B cell (primary cell): ENCODE results near the gene PFDN1. TPM values are rescaled to one million over a fixed set of nuclear protein-coding genes. Genes with fewer than 3 reads are reported as not detected.

Experiments
- ATAC-seq: fragments of 200-7000 bp; cut with Tn5 transposase; one replicate; pipeline ENCODE4 v1.10.0; 2021; ENCODE audit warnings: low read depth, mild to moderate bottlenecking, moderate number of reproducible peaks, moderate library complexity
- CTCF ChIA-PET: fragments of 350-600 bp; sonication (Branson Sonifier 250); formaldehyde crosslinking; loops from one replicate; lab custom pipeline; 2021; ENCODE audit warnings: antibody characterized with exemption, inconsistent platforms; lab: Charles Lee
- POLR2A ChIA-PET: fragments of 350-600 bp; sonication (Branson Sonifier 250); formaldehyde crosslinking; loops from one replicate; lab custom pipeline; 2021; ENCODE audit warnings: antibody characterized with exemption; lab: Charles Lee
- DNase-seq: peaks from one replicate; pipeline ENCODE4 v3.0.0; 2013
- H2AFZ ChIP-seq: 2 replicates; pipeline ENCODE4 v1.6.1; 2012; ENCODE audit warnings: mild to moderate bottlenecking, low read depth, low read length; ENCODE audit not compliant: insufficient read depth, poor library complexity, severe bottlenecking
- H3K27ac ChIP-seq, 2 donors: 1 replicate in 1 of 2; 2 replicates in 1 of 2; pipeline ENCODE4 v1.5.1; 2012 to 2013; ENCODE audit warnings: low read length in 2 of 2, mild to moderate bottlenecking in 2 of 2, moderate library complexity in 1 of 2
- H3K27me3 ChIP-seq, 4 experiments: fragments of 200-600 bp in 1 of 4; sonication (generic) in 1 of 4; replicated peaks in 1 of 4; 1 replicate in 2 of 4; 2 replicates in 2 of 4; pipeline versions ENCODE4 v1.6.1 to v1.7.0; 2013 to 2016; ENCODE audit warnings: low read length in 3 of 4, mild to moderate bottlenecking in 2 of 4, mixed read lengths in 1 of 4, moderate library complexity in 1 of 4; ENCODE audit not compliant: insufficient read depth in 4 of 4, control insufficient read depth in 3 of 4; ENCODE audit errors: control extremely low read depth in 1 of 4
- H3K36me3 ChIP-seq, 2 experiments: replicated peaks in 1 of 2; 1 replicate in 1 of 2; 2 replicates in 1 of 2; pipeline versions ENCODE4 v1.6.1 to v1.7.1; 2013; ENCODE audit warnings: low read length in 1 of 2; ENCODE audit not compliant: insufficient read depth in 2 of 2, control insufficient read depth in 1 of 2; ENCODE audit errors: control extremely low read depth in 1 of 2, extremely low read depth in 1 of 2
- H3K4me1 ChIP-seq, 2 donors: fragments of 200-600 bp in 1 of 2; sonication (generic) in 1 of 2; 1 replicate in 1 of 2; 2 replicates in 1 of 2; pipeline versions ENCODE4 v1.5.1 to v1.6.1; 2013 to 2017; ENCODE audit warnings: low read length in 2 of 2; ENCODE audit not compliant: control insufficient read depth in 2 of 2, insufficient read depth in 2 of 2
- H3K4me2 ChIP-seq: replicated peaks from 2 replicates; pipeline ENCODE3; 2012; ENCODE audit warnings: mild to moderate bottlenecking, low read depth, low read length; ENCODE audit not compliant: poor library complexity, severe bottlenecking
- H3K4me3 ChIP-seq, 5 experiments: fragments of 200-600 bp in 1 of 5; sonication (generic) in 1 of 5; 1 replicate in 3 of 5; 2 replicates in 2 of 5; pipeline versions ENCODE4 v1.5.1 to v1.7.0; 2011 to 2016; ENCODE audit warnings: low read length in 4 of 5, mild to moderate bottlenecking in 4 of 5, low read depth in 2 of 5, control low read depth in 1 of 5, moderate library complexity in 1 of 5; ENCODE audit not compliant: insufficient read depth in 1 of 5; ENCODE audit errors: control extremely low read depth in 1 of 5, extremely low read depth in 1 of 5
- H3K79me2 ChIP-seq: fragments of 200-600 bp; sonication (generic); one replicate; pipeline ENCODE4 v1.6.0; 2016; ENCODE audit warnings: low read length; ENCODE audit not compliant: control insufficient read depth, insufficient read depth
- H3K9ac ChIP-seq: fragments of 200-600 bp; sonication (generic); 2 replicates; pipeline ENCODE4 v1.6.1; 2017; ENCODE audit warnings: mild to moderate bottlenecking, low read length, moderate library complexity
- H3K9me3 ChIP-seq, 3 donors: one replicate each; pipeline versions ENCODE4 v1.6.1 to v1.7.1; 2013; ENCODE audit warnings: low read length in 2 of 3; ENCODE audit not compliant: control insufficient read depth in 2 of 3, insufficient read depth in 1 of 3; ENCODE audit errors: control extremely low read depth in 1 of 3
- H4K20me1 ChIP-seq: 2 replicates; pipeline ENCODE4 v1.6.0; 2012; ENCODE audit warnings: mild to moderate bottlenecking, low read length; ENCODE audit not compliant: insufficient read depth, control insufficient read depth, poor library complexity, severe bottlenecking
- H3K27ac Mint-ChIP-seq: one replicate; pipeline ENCODE4 v1.8.0; 2021; ENCODE audit warnings: mixed read lengths
- H3K27me3 Mint-ChIP-seq: one replicate; pipeline ENCODE4 v1.8.0; 2021; ENCODE audit warnings: mixed read lengths
- H3K4me1 Mint-ChIP-seq: one replicate; pipeline ENCODE4 v1.8.0; 2021; ENCODE audit warnings: mixed read lengths
- H3K4me3 Mint-ChIP-seq: one replicate; pipeline ENCODE4 v1.8.0; 2021; ENCODE audit warnings: mixed read lengths
- H3K9me3 Mint-ChIP-seq: one replicate; pipeline ENCODE4 v1.8.0; 2022; ENCODE audit warnings: mixed read lengths; ENCODE audit not compliant: insufficient read depth
- EZH2 ChIP-seq: IDR thresholded peaks from 2 replicates; pipeline ENCODE4 v1.6.1; 2012; ENCODE audit warnings: borderline replicate concordance, low read depth, mild to moderate bottlenecking, moderate library complexity, low read length; ENCODE audit not compliant: insufficient read depth, poor library complexity, severe bottlenecking
- WGBS: methylation state at CpG from one replicate; pipeline ENCODE4 v1.1.5; 2013; ENCODE audit warnings: missing lambda C conversion rate; ENCODE audit not compliant: insufficient coverage; 5-methylcytosine and 5-hydroxymethylcytosine counted together
- intact Hi-C: fragments of 100-400 bp; cut with micrococcal nuclease; formaldehyde crosslinking; loops from one replicate; pipeline ENCODE4 v1.10.0; 2022
- polyA plus RNA-seq: library from polyadenylated mRNA; depleted of rRNA; stranded (reverse); fragments of >200 nt; gene quantifications from 2 replicates; pipeline ENCODE4 v1.2.3, GENCODE V29; 2012
- total RNA-seq, 2 donors: library from RNA; stranded (reverse); fragments of 120-200 nt in 1 of 2; gene quantifications; 1 replicate in 1 of 2; 2 replicates in 1 of 2; pipeline versions ENCODE4 v1.2.3 to v1.2.4, GENCODE V29; 2013 to 2022
- TF ChIP-seq, protein P1 (sequence below): fragments of 200-600 bp; IDR thresholded peaks from one replicate; pipeline ENCODE4 v1.8.0; 2022; ENCODE audit warnings: antibody characterized with exemption, mild to moderate bottlenecking

PFDN1 gene
- total and polyA plus RNA-seq, 2 donors (not counting 1 experiment from before 2014, with no cell fraction given), result 30.3 to 31.2 TPM

DNA sequence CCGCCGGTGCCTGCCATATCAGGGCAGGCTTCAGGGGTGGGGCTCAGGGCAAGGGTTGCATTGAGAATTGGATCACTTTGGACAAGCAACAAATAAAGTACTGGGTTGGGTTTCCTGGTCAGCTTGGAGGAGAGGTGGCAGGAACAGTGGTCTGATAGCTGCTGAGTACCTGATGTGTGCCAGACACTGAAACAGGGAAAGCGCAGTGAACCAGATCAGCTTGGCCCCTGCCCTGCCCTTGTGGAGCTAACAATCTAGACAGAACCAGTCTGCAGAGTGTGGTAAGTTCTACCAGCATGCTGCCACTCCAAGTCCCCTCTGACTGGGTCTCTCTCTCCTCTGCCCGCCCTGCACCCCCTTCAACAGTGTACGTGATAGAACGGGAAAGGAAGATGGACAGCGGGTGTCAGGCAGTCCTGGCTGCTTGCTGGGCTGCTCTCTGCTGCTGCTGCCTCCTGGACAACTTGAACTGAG lies 74.5 kb downstream of the PFDN1 start:
- Histone ChIP-seq H3K27me3 (no peaks in the 10 kb centered on the region), H3K9ac (no peak overlapping the region), H4K20me1 (no peaks in the 10 kb centered on the region), H3K36me3 (no peaks in the 10 kb centered on the region), H3K27ac (no peak overlapping the region), H3K4me3 (no peak overlapping the region), H3K9me3 (no peaks in the 10 kb centered on the region), H3K79me2 (no peaks in the 10 kb centered on the region), H2AFZ (no peak overlapping the region), H3K4me2 (no peak overlapping the region), H3K4me1 (no peaks in the 10 kb centered on the region)
- 100% methylated on average over 7 of the region's 7 CpGs for WGBS
- TF ChIP-seq, protein P1, sequence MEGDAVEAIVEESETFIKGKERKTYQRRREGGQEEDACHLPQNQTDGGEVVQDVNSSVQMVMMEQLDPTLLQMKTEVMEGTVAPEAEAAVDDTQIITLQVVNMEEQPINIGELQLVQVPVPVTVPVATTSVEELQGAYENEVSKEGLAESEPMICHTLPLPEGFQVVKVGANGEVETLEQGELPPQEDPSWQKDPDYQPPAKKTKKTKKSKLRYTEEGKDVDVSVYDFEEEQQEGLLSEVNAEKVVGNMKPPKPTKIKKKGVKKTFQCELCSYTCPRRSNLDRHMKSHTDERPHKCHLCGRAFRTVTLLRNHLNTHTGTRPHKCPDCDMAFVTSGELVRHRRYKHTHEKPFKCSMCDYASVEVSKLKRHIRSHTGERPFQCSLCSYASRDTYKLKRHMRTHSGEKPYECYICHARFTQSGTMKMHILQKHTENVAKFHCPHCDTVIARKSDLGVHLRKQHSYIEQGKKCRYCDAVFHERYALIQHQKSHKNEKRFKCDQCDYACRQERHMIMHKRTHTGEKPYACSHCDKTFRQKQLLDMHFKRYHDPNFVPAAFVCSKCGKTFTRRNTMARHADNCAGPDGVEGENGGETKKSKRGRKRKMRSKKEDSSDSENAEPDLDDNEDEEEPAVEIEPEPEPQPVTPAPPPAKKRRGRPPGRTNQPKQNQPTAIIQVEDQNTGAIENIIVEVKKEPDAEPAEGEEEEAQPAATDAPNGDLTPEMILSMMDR, result no peak
- TF ChIP-seq EZH2, result no peak
- Mint-ChIP-seq H3K27me3 (no peaks in the 10 kb centered on the region), H3K4me1 (no peaks in the 10 kb centered on the region), H3K9me3 (no peaks in the 10 kb centered on the region), H3K27ac (no peak overlapping the region), H3K4me3 (no peak overlapping the region)
- intact Hi-C loops, result no loop called here
- ATAC-seq, result no peak
- CTCF ChIA-PET, result interaction anchor here (1.4 kb wide), 1 partner anchor 13 kb away, joined by 3 read pairs; no protein-coding TSS in a partner anchor
- POLR2A ChIA-PET, result no interaction called here
- DNase-seq, result no peak

DNA sequence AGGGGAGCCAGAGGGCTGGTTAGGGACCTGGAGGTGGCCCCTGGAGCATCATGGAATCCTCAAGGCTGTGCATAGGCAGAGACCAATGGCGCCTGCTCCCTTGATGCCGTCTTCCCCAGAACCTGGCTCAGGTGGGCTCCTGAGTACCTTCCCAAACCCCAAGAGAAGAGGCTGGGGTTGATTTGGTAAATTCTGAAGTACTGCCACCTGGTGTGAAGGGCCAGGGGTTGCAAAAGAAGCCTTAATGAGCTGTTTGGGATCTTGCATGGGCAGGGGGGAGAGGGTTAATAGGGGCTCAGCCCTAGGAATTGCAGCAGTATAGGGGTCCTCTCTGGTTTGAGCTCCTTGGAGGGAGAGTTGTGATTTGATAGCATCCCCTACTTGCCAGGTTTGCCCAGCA lies 75.9 kb downstream of the PFDN1 start:
- WGBS, result 94% methylated on average over 2 of the region's 2 CpGs
- Histone ChIP-seq H3K4me2 (no peak overlapping the region), H3K4me1 (no peaks in the 10 kb centered on the region), H3K9me3 (no peaks in the 10 kb centered on the region), H2AFZ (no peak overlapping the region), H3K4me3 (no peak overlapping the region), H3K9ac (no peak overlapping the region), H3K27ac (no peak overlapping the region), H4K20me1 (no peaks in the 10 kb centered on the region), H3K79me2 (no peaks in the 10 kb centered on the region), H3K27me3 (no peaks in the 10 kb centered on the region), H3K36me3 (no peaks in the 10 kb centered on the region)
- no peak for DNase-seq
- intact Hi-C loops, result no loop called here
- ChIA-PET POLR2A (no interaction called here), CTCF (no interaction called here)
- H3K9me3 Mint-ChIP-seq, result no peaks in the 10 kb centered on the region
- H3K27ac Mint-ChIP-seq, result no peak overlapping the region
- TF ChIP-seq, protein P1, result no peak
- TF ChIP-seq EZH2, result no peak
- no peak for ATAC-seq
- no peaks in the 10 kb centered on the region for H3K27me3 Mint-ChIP-seq
- H3K4me1 Mint-ChIP-seq, result no peaks in the 10 kb centered on the region
- no peak overlapping the region for H3K4me3 Mint-ChIP-seq
